Activated naive CD4-positive, alpha-beta T cell (primary cell): ENCODE measurements around the gene CTSO.

ENCODE experiments used
- DNase-seq, 4 experiments: peaks; one replicate each; lab custom pipeline; 2025; lab: John Stamatoyannopoulos, UW

CTSO gene, protein sequence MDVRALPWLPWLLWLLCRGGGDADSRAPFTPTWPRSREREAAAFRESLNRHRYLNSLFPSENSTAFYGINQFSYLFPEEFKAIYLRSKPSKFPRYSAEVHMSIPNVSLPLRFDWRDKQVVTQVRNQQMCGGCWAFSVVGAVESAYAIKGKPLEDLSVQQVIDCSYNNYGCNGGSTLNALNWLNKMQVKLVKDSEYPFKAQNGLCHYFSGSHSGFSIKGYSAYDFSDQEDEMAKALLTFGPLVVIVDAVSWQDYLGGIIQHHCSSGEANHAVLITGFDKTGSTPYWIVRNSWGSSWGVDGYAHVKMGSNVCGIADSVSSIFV

DNA sequence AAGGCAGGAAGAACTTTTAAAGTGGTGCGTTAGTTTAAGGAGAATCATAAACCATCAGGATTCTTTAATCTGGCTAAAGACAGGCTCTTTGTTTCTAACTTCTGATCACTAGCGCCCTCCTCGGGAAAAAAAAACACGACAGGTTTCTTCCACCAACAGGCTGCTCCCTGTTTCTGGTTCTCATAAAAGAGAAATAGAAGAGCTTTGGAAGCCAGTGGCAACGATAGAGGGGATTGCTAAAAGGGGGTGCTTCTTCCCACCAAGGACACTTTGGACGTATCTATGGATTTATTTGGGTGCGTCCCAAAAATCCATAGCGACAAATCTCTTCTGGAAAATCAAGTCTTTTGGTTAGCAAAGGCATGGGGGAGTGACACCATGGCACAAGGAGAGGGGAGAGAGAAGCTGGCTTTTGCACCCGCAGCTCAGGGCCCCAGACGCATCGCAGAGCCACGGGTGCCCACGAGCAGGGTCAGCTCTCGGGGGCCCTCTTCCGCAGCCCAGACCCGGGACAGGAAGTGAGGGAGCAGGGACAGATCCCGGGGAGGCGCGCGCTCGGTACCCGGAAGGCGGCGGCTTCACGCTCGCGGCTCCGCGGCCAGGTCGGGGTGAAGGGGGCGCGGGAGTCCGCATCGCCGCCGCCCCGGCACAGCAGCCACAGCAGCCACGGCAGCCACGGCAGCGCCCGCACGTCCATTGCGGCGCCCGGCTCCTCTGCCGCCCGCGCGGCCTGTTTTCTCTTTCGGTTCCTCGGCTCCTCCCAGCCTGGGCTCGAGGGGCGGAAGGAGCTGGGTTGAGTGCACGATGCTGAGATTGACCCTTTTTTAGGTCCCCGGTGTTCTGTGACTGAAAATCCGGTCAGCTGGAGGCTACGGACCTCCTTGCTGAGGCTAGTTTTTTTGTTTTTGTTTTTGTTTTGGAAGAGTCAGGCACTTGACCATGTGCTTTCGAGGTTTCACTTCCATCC, at the start of gene CTSO:
CTSO (minus strand) TSS at position 716 of the 967 bp plus-strand sequence; CDS start at position 697, 19 bp downstream.
- DNase-seq: peak; percentile 20 to 75 (median 50)

DNA sequence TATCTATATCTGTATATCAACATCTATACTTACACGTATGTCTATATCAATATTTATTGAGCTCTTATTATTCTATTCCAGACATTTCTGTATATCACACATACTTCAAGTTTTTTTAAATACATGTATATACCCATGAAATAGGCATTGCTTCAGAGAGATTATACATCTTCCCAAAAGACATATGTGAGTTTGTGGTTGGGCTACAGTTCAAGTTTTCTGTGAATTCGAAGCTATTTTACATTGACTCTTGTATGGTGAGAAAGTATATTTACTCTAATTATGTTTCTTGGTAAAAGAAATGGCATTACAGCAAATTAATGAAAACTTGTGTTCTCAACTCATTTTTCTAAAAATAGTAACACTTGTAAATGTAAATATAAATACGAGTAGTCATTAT, 46.8 kb upstream of the CTSO start:
- no peak for DNase-seq

DNA sequence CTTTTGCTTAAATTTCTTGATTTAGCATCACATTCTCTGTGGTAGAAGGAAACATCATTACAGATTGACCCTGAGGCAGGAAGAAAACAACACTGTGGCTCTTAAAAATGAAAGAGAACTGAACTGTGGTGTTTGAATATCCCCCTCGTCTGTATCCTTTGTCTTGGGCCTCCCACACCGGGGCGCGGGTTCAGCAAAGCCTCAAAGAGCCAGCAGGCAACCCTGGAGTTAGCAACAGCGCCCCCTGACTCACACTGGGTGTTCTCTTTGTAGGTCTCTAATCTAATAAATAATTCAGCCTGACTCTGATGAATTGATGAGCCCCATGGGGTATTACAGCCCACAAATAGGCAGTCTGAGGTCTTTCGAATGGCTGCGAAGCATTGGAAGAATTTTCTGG, 46.1 kb upstream of the CTSO start:
- DNase-seq: no peak

DNA sequence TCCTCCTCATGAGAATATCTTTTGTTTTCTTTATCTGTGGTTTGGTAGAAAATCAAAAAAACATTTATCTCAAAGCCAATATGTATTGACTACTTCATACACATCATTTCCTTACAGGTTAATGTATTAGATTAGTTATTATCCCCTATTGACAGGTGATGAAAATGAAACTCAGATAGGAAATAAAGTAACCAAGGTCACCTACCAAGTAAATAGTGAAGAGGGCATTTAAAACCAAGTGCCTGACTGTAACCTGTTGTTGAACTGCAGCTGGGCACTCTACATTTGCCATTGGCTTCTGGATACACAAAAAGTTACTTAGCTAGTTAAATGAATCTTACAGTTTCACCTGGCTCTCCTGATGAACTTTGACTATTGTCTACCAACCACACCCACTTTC, 41.4 kb upstream of the CTSO start:
- DNase-seq: no peak

- DNase-seq: no peak
Measured at GRCh38 chr4:155984106-155984797, 30.6 kb upstream of the CTSO start.

GRCh38 chr4:155982736-155983385, 29.2 kb upstream of the CTSO start:
- no peak for DNase-seq

- DNase-seq: no peak
Measured at GRCh38 chr4:155978810-155979209, 25.1 kb upstream of the CTSO start.

DNA sequence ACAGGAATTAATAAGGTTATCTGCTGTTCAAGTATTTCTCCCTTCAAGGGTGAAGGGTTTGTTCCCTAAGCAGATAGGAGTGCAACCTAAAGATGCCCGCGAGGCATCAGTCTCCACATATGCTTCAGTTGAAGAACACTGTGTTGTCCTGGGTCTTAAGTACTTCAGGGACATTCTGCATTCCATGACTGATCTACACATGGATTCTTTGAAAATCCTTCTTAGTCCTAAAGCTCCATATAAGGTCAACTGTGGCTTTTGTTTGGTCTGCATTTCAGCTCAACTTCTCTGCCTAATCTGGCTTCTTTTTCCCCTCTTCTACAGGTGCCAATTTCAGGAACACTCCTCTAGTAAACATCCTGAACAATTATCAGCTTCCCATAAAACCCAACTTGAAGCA, 21.8 kb upstream of the CTSO start:
- DNase-seq: no peak

GRCh38 chr4:155974996-155975395, 21.3 kb upstream of the CTSO start:
- DNase-seq: no peak

DNA sequence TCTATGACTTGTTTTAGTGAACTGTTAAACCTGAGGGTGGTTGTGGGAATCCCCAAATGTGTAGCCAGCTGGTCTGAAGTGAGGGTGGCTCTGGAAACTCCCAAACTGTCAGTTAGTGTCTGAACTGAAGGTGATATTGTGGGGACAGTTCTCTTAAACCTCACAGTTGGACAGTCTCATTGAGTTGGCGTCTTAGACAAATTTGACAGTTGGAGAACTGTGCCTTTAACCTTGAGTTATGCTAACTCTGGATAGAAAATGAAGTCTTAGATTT, 20.7 kb upstream of the CTSO start:
- no peak for DNase-seq

DNA sequence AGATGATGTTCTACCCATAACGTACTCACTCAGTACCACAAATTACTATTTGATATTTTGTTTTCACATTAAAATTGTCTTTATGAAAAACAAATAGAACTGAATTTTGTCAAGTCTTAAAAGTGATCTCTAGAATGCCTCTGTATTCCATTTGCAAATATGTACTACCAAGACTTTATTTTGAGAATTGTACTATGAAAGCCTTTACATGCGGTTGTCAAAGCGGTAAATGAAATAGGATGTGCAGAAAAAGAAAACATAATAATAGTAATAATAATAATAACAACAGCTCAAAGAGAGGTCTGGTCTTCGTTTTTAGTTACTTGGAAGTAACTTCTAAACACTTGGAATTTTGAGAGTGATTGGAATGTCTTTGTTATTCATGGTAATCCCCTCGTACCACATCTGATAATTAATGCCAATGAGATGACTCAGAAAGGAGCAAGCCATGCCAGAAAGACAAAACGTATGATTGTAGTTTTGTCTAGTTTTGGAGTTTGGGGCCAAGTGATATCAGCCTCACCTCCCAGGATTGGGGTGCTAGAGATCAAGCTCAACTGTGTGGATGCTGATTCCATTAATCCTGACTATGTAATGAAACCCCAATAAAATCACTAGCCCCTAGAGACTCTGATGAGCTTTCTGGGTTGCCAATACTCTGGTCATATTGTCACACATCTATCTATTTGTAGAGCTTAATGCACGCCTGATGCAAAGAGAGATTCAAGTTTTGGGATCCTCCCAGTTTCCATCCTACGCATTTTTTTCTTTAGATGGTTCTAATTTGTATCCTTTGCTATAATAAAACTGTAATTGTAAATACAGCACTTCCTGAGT, 20.2 kb upstream of the CTSO start:
- DNase-seq: no peak

- DNase-seq: no peak
Measured at GRCh38 chr4:155972098-155972497, 18.4 kb upstream of the CTSO start.

DNA sequence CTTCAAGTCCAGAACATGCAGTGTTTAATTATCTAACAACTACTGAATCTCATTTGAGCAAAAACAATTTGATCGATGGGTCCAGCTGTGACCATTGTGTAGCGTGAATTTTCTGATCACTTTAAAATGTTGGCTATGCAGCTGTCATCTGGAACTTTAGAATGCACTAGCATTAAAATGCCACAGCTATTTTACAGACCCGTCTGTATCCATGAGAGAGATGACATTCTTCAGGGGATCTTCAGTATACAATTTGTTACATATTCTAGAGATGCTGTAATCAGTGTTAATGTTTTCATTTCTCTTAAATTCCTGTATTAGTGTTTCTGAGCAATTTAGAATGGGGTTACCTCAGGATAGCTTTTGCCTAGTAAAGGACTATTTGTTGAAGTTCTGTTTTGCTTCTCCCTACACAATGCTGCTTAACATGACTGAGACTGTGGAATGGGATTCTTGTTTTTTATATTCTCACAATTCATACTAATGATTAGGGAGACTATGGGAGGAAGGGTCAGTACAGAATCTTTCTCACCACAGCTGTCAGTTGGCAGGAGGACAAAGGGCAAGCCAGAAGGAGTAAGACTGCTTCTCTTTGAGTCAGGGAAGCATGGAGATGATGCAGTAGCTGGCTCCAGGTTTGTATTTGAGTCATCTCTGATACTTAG, 13.2 kb upstream of the CTSO start:
- no peak for DNase-seq

GRCh38 chr4:155966171-155966570, 12.5 kb upstream of the CTSO start:
- no peak for DNase-seq

- no peak for DNase-seq
Measured at GRCh38 chr4:155964016-155964891, 10.6 kb upstream of the CTSO start.

DNA sequence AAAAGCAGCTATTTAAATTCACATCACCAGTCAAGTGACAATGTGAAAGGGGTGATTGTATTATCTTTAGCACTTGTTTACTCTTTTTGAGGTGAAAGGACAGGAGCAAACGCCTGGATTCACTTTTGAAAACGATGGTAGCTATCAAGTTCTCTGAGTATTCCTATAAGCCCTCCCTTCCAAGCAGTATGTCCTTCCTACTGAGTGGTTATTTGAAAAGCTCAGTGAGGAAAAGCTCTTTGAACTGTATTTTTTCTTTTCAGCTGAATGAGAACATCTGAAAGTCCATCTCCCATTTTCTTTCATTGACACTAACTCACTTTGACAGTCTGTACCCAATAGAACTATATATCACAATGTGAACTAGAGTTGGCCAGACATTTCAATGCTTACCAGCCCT, 9.1 kb upstream of the CTSO start:
- no peak for DNase-seq

DNA sequence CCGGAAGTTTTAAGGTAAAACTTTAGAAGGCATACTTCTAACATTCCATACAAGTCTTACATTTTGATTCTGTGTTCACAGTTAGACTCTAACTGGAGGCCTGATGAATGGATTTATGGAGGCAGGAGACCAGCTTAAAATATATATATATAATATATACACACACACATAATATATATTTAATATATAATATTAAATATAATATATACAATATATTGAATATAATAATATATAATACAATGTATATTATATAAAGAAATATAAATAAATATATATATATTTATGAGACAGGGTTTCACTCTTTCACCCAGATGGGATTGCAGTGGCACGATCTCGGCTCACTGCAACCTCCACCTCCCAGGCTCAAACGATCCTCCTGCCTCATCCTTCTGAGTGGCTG, 7.9 kb upstream of the CTSO start:
- no peak for DNase-seq

DNA sequence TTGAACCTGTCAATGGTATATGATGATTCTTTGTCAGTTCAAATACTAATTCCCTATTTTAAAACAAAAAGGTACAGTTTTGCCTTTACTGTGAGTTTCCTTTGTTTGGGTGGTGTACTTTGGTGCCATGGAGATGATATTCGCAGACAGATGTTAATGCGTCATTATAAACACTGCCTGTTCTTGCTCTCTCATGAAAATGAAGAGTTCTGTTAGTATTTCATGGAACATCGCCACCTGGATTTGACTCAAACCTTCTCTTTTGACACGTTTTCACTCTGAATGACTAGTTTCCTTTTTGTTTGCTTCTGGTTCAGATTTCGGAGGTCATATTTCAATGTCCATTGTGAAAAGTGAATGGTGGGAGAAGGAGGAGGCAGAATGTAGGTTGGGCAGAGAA, 6.9 kb upstream of the CTSO start:
- no peak for DNase-seq

DNA sequence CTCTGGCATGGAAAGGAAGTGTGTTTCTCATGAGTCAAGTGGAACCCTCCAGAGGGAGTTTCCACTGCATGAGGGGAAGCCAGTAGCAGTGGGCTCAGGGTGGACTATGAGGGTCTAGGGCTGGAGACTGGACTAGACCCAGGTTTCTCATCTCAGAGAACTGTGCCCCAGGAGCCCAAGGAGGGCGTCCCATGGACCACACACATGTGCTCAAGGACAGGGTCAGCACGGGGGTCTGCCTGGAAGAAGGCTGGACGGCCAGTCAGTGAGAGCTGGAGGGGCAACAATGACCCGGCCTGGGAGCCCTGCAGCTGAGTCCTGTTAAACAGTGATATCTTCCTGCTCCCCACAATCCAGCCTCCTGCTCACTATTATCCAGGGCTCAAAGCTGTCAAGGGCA, 5.8 kb upstream of the CTSO start:
- no peak for DNase-seq

GRCh38 chr4:155956461-155956860, 2.8 kb upstream of the CTSO start:
- no peak for DNase-seq
